Osteocyte (in vitro differentiated cells): Measurements from ENCODE around the gene KXD1. TPM values are rescaled to one million over a fixed set of nuclear protein-coding genes. Genes with fewer than 3 reads are reported as not detected.
A peak's percentile ranks its signal among the peaks of the same experiment; 100 is the strongest.

Source experiments
- DNase-seq: peaks from one replicate; pipeline ENCODE4 v3.0.0; 2021; ENCODE audit warnings: mixed read lengths; ENCODE audit not compliant: unreplicated experiment; ENCODE audit errors: extremely low spot score
- H3K27ac Mint-ChIP-seq: one replicate; pipeline ENCODE4 v1.8.0; 2021; ENCODE audit warnings: mild to moderate bottlenecking, mixed read lengths; ENCODE audit not compliant: unreplicated experiment
- H3K27me3 Mint-ChIP-seq: one replicate; pipeline ENCODE4 v1.8.0; 2021; ENCODE audit warnings: mixed read lengths; ENCODE audit not compliant: unreplicated experiment
- H3K36me3 Mint-ChIP-seq: one replicate; pipeline ENCODE4 v1.8.0; 2021; ENCODE audit warnings: mixed read lengths; ENCODE audit not compliant: unreplicated experiment
- H3K4me1 Mint-ChIP-seq: one replicate; pipeline ENCODE4 v1.8.0; 2021; ENCODE audit warnings: mixed read lengths; ENCODE audit not compliant: unreplicated experiment
- H3K4me3 Mint-ChIP-seq: one replicate; pipeline ENCODE4 v1.8.0; 2021; ENCODE audit warnings: mild to moderate bottlenecking, moderate library complexity, mixed read lengths; ENCODE audit not compliant: unreplicated experiment
- H3K9me3 Mint-ChIP-seq: one replicate; pipeline ENCODE4 v1.8.0; 2021; ENCODE audit warnings: mixed read lengths; ENCODE audit not compliant: unreplicated experiment
- CTCF ChIP-seq: fragments of 200-600 bp; sonication (generic); IDR thresholded peaks from 2 replicates; pipeline ENCODE4 v1.5.0; 2021; ENCODE audit warnings: antibody characterized with exemption, mild to moderate bottlenecking, moderate library complexity
- total RNA-seq: library from RNA; stranded (reverse); gene quantifications from 2 replicates; pipeline ENCODE4 v1.2.1, GENCODE V29; 2021

Gene KXD1
- total RNA-seq, 1 donor from 2014 or later = 66.5 TPM

- Mint-ChIP-seq H3K4me3 (peak overlapping the region; percentile 18), H3K4me1 (peaks cover 16% of the 10 kb centered on the region), H3K27me3 (no peaks in the 10 kb centered on the region), H3K27ac (peak overlapping the region; percentile 85), H3K36me3 (peaks cover 8% of the 10 kb centered on the region), H3K9me3 (no peaks in the 10 kb centered on the region)
- TF ChIP-seq CTCF = no peak
- DNase-seq = no peak
Observed at GRCh38 chr19:18541258-18541991, 16.2 kb upstream of the KXD1 start.

GRCh38 chr19:18541992-18542940 lies 15.4 kb upstream of the KXD1 start:
- Mint-ChIP-seq H3K4me1 (peaks cover 16% of the 10 kb centered on the region), H3K9me3 (no peaks in the 10 kb centered on the region), H3K27ac (peak overlapping the region; percentile 85), H3K27me3 (no peaks in the 10 kb centered on the region), H3K36me3 (peaks cover 8% of the 10 kb centered on the region), H3K4me3 (peak overlapping the region; percentile 86)
- no peak for TF ChIP-seq CTCF
- no peak for DNase-seq

GRCh38 chr19:18542941-18543813 lies 14.5 kb upstream of the KXD1 start, which contains the start of gene FKBP8:
FKBP8 (minus strand) TSS chr19:18543573; CDS start chr19:18541970, 1,603 bp downstream.
- Mint-ChIP-seq H3K4me1 (peaks cover 16% of the 10 kb centered on the region), H3K4me3 (peak within 1 kb of the TSS; percentile 86), H3K36me3 (peaks cover 6% of the 10 kb centered on the region), H3K27ac (peak within 1 kb of the TSS; percentile 85), H3K9me3 (no peaks in the 10 kb centered on the region), H3K27me3 (no peaks in the 10 kb centered on the region)
- peak; percentile 97 for DNase-seq
- TF ChIP-seq CTCF = no peak

GRCh38 chr19:18543814-18544475 lies 13.7 kb upstream of the KXD1 start:
- DNase-seq = no peak
- Mint-ChIP-seq H3K27me3 (no peaks in the 10 kb centered on the region), H3K4me3 (peak overlapping the region; percentile 70), H3K9me3 (no peaks in the 10 kb centered on the region), H3K4me1 (peaks cover 16% of the 10 kb centered on the region), H3K27ac (peak overlapping the region; percentile 57), H3K36me3 (peaks cover 6% of the 10 kb centered on the region)
- no peak for TF ChIP-seq CTCF
